GM21360 (cell line): ENCODE data around the gene NMBR.
"Not testable (repeated sequence)": the region's sequence is repeated elsewhere in the genome, so short reads cannot be mapped to it uniquely, and the experiment has no call there.

Experiments
- ATAC-seq: cut with Tn5 transposase; IDR thresholded peaks from one replicate; pipeline ENCODE4 v1.9.1; 2021; ENCODE audit warnings: mild to moderate bottlenecking, moderate library complexity; ENCODE audit not compliant: unreplicated experiment

NMBR gene

DNA sequence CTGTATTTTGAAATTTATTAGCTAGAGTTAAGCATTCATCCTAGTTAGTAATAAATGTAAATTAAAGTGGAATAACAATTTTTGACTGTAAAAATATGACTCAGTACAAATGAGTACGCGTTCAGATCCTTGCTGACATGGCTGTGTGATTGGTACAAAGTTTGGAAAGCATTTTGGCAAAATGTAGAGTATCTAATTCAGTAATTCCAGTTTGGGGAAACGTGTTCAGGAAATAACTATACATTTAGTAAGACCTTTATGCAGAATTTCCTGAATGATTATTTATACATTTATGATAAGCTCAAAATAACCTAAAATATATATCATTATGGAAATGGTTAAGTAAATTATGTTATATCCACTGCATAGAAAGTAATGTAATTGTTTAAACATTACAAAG lies 8.2 kb upstream of the NMBR start:
- no peak for ATAC-seq

- ATAC-seq: no peak
Observed at GRCh38 chr6:142154336-142154735, 7.4 kb upstream of the NMBR start.

- no peak for ATAC-seq
Observed at GRCh38 chr6:142153196-142153595, 6.3 kb upstream of the NMBR start.

- ATAC-seq: no peak
Observed at GRCh38 chr6:142152746-142153145, 5.8 kb upstream of the NMBR start.

- not testable (repeated sequence) for ATAC-seq
Observed at GRCh38 chr6:142141531-142141930, 5.4 kb downstream of the NMBR start.

- no peak for ATAC-seq
Observed at GRCh38 chr6:142138876-142139275, 8.0 kb downstream of the NMBR start.

GRCh38 chr6:142132625-142133024 lies 14.3 kb downstream of the NMBR start, which contains the start of gene GJE1:
Gene GJE1, plus strand, starts transcription at chr6:142132925. Its CDS starts 234 bp downstream, at chr6:142133159.
- no peak for ATAC-seq

DNA sequence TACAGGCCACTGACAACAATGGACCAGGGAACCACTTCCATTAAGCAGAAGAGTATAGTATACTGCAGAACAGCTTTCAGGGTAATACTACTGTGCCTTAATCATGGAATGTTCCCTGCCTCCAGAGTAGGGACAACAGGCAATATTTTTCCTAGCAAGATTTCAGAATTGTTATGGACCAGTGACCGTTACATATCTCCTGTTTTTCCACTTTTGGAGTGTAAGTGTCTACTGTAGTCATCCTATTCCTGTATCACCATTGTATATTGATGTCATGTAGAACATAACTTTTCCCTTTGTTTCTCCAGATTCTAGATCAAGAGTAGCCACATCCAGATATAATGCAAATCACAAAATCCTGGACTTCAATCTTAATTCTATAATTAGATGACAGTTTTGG lies 16.1 kb downstream of the NMBR start:
- no peak for ATAC-seq

GRCh38 chr6:142121342-142121741 lies 25.6 kb downstream of the NMBR start:
- ATAC-seq: no peak

- ATAC-seq: no peak
Observed at GRCh38 chr6:142118925-142119324, 28.0 kb downstream of the NMBR start.

DNA sequence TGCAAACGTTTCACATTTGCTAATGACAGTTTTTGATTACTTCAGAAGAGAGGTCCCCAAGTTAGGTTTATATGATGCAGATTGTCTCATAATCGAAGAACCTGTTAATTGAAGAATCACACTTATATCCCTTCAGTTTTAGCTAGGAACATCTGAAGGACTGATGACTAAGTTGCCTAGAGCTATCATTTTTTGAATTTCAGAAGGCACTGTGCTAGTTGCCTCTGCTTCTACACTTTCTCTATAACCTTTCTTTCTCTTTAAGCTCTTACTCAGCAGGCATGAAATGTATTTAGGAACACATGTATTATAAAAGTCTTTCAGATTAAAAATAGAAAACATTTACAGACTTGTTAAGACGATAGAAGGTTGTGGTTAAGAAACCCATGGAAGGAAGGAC lies 28.6 kb downstream of the NMBR start:
- ATAC-seq: no peak

GRCh38 chr6:142117366-142117765 lies 29.6 kb downstream of the NMBR start:
- ATAC-seq: no peak

DNA sequence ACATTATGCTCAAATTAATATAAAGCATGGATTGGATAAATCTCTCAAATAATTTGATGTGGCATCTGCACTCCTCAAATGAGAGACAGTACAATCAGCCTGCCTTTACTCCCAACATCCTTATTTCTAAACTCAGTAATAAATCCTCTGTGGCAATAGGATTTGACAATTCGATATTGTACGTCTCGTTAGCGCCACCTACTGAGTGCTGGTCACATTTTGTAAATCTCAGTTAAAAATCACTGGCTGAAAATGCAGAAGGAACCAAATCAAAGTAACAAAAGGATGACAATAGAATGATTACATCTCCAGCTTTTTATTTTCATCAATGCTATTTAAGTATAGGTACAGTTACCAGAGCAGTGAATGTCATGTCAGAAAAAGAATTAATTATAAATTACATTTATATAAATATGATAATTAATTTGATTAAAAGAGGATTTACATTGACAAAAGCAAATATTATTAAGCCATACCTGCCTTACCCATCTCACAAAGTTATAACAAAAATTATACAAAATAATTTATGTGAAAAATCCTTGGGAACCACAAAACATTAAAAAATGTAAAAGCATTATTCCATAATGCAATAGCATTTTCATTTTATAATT lies 34.4 kb downstream of the NMBR start:
- no peak for ATAC-seq

DNA sequence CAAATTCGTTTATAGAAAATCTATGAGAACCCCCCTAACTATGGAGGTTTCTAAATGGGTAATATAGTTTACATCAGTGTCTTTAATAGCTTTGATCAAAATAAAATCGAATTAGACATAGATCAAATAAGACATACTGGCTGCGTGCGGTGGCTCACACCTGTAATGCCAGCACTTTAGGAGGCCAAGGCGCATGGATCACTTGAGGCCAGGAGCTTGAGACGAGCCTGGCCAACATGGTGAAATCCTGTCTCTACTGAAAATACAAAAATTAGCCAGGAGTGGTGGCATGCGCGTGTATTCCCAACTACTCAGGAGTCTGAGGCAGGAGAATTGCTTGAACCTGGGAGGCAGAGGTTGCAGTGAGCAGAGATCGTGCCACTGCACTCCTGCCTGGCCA lies 36.1 kb downstream of the NMBR start:
- not testable (repeated sequence) for ATAC-seq

DNA sequence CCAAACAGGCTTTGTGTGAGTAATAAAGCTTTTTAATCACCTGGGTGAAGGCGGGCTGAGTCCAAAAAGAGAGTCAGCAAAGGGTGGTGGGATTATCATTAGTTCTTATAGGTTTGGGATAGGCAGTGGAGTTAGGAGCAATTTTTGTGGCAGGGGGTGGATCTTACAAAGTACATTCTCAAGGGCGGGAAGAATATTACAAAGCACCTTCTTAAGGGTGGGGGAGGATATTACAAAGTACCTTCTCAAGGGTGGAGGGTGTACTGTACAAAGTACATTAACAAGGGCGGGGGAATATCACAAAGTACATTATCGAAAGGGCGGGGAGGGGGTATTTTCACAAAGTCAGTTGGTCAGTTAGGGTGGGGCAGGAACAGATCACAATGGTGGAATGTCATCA lies 42.1 kb downstream of the NMBR start:
- not testable (repeated sequence) for ATAC-seq

- no peak for ATAC-seq
Observed at GRCh38 chr6:142088858-142089216, 58.1 kb downstream of the NMBR start.

DNA sequence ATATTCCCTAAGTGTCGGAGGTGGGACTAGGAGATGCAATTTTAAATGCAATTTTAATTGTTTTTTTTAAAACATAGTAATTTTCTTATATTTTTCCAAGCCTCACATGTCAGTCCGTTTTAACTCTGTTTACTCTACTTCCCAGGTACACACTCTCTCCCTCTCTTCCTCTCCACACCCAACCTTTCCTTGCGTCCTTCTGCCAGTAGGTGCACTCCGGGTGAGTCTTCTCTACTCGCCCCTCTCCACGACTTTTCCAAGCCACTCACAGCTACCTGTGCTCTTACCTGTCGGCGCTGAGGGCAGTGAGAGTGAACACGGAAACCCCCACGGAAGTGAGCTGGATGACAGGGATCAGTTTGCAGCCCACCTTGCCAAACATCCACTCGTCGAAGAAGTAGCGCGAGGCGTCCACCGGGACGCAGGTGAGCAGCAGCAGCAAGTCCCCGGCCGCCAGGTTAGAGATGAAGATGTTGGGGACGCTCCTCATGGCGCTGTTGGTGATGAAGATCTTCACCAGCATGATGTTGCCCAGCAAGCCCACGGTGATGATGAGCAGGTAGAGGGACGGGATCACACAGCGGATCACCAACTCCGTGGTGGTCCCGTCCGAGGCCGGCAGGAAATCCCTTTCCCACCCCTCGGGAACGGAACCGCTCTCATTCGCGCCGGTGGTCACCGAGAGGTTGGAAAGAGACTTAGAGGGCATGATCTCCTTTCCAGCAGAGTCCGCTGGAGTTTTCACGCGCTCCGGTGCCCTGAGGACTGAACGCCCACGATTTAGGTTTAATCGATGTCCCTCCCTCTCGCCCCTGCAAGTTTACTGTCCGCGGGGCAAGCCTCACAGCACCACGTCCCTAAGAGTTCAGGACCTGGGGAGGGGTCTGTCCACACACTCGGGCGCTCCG lies 58.7 kb downstream of the NMBR start:
- no peak for ATAC-seq

DNA sequence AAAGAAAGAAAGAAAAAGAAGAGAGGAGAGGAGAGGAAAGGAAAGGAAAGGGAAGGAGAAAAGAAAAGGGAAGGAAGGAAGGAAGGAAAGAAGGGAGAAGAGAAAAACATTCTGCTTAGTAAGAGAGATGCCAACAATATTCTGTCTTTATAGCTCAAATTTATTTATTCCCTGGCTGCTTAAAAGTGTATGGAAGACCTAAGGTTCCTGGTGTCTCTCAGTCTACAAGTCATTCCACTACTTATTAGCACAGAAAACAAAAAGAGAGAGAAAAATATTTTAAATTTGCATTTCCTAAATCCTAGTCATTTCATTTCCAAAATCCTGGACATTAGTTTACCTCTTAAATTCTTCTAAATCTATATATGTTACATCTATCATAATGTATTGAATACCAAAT lies 67.8 kb downstream of the NMBR start:
- ATAC-seq: no peak

DNA sequence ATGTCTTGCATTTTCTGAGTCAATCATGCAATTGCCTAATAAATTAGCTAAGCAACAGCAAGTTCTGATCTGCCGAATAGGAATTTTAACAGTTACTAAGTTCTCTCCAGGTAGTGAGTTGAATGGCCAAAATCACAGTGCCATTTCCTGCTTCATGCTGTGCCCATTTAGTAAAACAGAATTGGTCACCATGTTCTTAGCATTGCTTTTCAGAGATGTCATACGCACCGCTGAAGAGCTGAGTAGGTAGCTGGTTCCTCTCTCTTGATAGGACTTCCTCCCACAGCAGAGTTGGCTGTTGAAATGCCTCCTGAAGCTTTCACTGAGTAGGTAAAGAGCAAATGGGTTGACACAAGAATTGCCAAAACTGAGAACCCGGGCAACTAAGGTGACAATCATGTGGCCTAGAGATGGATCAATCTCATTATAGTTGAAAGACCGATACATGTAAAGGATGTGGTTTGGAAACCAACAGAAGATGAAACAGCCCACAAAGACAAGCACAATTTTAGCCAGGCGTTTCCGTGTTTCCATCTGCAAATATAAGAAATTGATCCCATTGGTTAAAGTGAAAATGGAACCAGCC lies 71.3 kb downstream of the NMBR start:
- no peak for ATAC-seq

DNA sequence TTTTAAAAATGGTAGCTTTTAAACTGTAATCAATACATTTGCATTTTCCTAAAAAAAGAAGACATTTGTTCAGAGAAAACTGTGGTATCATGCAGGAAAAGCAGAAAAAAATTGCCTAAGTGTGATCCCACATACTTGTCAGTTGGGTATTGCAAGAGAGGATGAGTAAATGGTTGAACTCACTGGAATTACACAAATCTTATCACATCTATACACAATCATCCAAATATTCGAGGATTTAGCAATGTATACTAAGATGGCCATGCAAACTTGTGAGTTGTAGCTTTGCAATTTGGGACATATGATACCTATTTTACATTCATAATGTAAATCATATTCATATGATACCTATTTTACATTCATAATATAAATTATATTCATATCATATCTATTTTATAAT lies 72.4 kb downstream of the NMBR start:
- no peak for ATAC-seq

GRCh38 chr6:142071981-142072380 lies 74.9 kb downstream of the NMBR start:
- no peak for ATAC-seq

- no peak for ATAC-seq
Observed at GRCh38 chr6:142068416-142068815, 78.5 kb downstream of the NMBR start.
